ENCODE data around the gene MNAT1. TPM values are rescaled to one million over a fixed set of nuclear protein-coding genes. Genes with fewer than 3 reads are reported as not detected.

The MNAT1 gene
- total and polyA plus RNA-seq, 8 donors = 21.6 to 39.0 (median 34.8) TPM

DNA sequence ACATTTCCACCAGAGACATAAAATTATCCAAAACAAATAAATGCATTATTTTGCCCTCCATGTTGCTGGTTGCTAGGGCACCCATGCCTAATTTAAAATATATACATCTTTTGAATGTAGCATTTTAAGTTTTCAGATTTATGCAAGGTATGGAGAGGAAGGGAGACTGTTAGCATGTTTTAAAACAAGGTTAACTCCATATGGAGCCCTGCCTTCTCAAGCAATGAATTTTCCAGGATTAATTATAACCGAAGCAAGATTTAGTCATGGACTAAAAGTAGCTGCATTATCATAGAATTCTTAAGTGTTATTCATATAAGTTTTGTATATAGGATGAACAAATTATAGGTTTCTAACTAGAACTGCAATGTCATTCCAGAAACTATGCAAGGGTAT, 209.1 kb downstream of the MNAT1 start:
- ATAC-seq (no peak), DNase-seq (no peak)
- Histone ChIP-seq H3K9me3 (no peaks in the 10 kb centered on the region), H3K4me1 (no peaks in the 10 kb centered on the region), H3K4me3 (no peak overlapping the region), H3K27ac (no peak overlapping the region), H3K36me3 (peaks cover 0 to 4% of the 10 kb centered on the region in 2 donors), H3K27me3 (no peaks in the 10 kb centered on the region)
- TF ChIP-seq, protein P1, sequence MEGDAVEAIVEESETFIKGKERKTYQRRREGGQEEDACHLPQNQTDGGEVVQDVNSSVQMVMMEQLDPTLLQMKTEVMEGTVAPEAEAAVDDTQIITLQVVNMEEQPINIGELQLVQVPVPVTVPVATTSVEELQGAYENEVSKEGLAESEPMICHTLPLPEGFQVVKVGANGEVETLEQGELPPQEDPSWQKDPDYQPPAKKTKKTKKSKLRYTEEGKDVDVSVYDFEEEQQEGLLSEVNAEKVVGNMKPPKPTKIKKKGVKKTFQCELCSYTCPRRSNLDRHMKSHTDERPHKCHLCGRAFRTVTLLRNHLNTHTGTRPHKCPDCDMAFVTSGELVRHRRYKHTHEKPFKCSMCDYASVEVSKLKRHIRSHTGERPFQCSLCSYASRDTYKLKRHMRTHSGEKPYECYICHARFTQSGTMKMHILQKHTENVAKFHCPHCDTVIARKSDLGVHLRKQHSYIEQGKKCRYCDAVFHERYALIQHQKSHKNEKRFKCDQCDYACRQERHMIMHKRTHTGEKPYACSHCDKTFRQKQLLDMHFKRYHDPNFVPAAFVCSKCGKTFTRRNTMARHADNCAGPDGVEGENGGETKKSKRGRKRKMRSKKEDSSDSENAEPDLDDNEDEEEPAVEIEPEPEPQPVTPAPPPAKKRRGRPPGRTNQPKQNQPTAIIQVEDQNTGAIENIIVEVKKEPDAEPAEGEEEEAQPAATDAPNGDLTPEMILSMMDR (IDR thresholded peaks at IDR 0.05) = no peak
- intact Hi-C loops (cut with DNase I) = no loop called here

DNA sequence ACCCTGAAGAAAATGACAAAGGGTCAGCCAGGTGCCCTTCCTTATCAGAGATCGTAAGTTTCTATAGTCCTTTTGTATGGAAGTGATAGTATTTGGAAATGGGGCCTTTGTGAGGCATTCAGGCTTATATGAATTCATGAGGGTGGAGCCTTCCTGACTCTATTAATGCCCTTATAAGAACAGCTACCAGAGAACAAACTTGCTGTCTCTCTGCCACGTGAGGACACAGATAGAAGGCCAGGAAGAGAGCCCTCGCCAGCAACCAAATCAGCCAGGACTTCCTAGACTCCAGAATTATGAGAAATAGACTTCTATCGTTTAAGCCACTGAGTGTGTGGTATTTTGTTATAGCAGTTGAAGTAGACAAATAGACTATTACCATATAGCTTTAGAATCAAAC, 209.6 kb downstream of the MNAT1 start:
- intact Hi-C loops (cut with DNase I) = no loop called here
- TF ChIP-seq, protein P1 (IDR thresholded peaks at IDR 0.05) = no peak
- Histone ChIP-seq H3K36me3 (peaks cover 0 to 4% of the 10 kb centered on the region in 2 donors), H3K9me3 (no peaks in the 10 kb centered on the region), H3K4me1 (no peaks in the 10 kb centered on the region), H3K27me3 (no peaks in the 10 kb centered on the region), H3K27ac (no peak overlapping the region), H3K4me3 (no peak overlapping the region)
- ATAC-seq (no peak), DNase-seq (no peak)

DNA sequence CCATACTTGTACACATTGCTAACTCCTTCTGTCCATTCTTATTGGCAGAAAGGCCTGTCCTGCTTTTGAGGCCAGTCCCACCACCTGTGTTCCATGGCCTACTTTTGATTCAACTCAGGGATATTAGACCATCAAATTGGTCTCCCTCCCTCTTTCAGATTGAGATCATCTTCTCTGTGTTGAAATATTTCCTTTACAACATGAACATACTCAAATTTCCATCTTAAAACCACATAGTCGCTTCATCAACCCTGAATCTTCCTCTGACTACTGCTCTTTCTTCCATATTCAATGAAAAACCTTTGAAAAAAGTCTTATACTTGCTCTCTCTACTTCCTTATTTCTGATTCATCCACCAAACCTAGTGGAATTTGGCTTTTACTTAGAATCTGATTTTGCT, 211.4 kb downstream of the MNAT1 start:
- H3K27ac ChIP-seq = no peak overlapping the region
- ATAC-seq (no peak), DNase-seq (no peak)
- H3K36me3 ChIP-seq = peaks cover 0 to 4% of the 10 kb centered on the region in 2 donors
- H3K9me3 ChIP-seq = no peaks in the 10 kb centered on the region
- H3K4me1 ChIP-seq = no peaks in the 10 kb centered on the region
- no peak overlapping the region for H3K4me3 ChIP-seq
- H3K27me3 ChIP-seq = no peaks in the 10 kb centered on the region
- TF ChIP-seq, protein P1 (IDR thresholded peaks at IDR 0.05) = no peak
- intact Hi-C loops (cut with DNase I) = no loop called here

DNA sequence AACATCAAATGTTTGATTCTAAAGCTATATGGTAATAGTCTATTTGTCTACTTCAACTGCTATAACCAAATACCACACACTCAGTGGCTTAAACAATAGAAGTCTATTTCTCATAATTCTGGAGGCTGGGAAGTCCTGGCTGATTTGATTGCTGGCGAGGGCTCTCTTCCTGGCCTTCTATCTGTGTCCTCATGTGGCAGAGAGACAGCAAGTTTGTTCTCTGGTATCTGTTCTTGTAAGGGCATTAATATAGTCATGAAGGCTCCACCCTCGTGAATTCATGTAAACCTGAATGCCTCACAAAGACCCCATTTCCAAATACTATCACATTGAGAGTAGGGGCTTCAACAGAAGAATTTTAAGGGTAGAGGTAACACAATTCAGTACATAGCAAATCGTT, 212.2 kb downstream of the MNAT1 start:
- DNase-seq (no peak), ATAC-seq (no peak)
- Histone ChIP-seq H3K9me3 (no peaks in the 10 kb centered on the region), H3K36me3 (no peaks in the 10 kb centered on the region), H3K27ac (no peak overlapping the region), H3K27me3 (no peaks in the 10 kb centered on the region), H3K4me3 (no peak overlapping the region), H3K4me1 (no peaks in the 10 kb centered on the region)
- intact Hi-C loops (cut with DNase I) = no loop called here
- TF ChIP-seq, protein P1 (IDR thresholded peaks at IDR 0.05) = no peak

DNA sequence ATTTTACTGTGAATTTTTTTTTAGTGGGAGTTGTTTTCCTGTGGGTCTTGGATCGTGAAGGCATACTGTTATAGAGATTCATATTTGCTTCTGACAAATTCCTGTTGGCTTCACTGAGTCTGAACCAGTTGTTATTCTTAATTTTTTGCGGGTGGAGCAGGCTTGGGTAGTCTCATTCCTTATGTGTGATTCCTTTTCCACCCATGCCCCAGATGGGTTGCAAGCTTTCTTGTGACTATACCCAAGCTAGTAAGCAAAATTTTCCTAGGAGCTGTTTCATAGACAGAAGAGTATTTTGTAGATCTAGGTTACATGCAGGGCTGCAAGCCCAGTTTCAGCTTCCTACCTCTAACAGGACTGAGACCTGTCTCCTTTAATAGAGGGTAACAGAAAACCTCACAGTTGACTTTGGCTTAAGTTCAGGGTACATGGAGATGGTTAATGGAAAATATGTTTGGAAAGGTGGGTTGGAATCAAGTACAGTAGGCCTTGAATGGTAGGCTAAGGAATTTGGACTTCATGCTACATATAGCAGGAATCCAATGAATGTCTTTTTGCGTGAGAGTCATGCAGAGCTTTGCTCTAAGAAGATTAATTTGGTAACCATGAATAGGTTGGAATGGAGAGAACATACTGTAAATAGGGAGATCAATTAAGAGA, 217.3 kb downstream of the MNAT1 start:
- Histone ChIP-seq H3K9me3 (peaks cover 0 to 28% of the 10 kb centered on the region in 2 donors), H3K4me3 (no peak overlapping the region), H3K27me3 (no peaks in the 10 kb centered on the region), H3K36me3 (no peaks in the 10 kb centered on the region), H3K27ac (no peak overlapping the region), H3K4me1 (no peaks in the 10 kb centered on the region)
- TF ChIP-seq, protein P1 (IDR thresholded peaks at IDR 0.05) = no peak
- ATAC-seq = no peak
- DNase-seq = no peak
- intact Hi-C loops (cut with DNase I) = no loop called here
